ENCODE measurements around the gene RPP40.

- TF ChIP-seq BHLHE40 (IDR thresholded peaks at IDR 0.05; ENCODE audit: borderline replicate concordance) = no peak
- no peak for TF ChIP-seq CTBP1 (IDR thresholded peaks at IDR 0.05; ENCODE audit: borderline replicate concordance)
- no peak for TF ChIP-seq SP1 (IDR thresholded peaks at IDR 0.05)
- TF ChIP-seq ARNT (IDR thresholded peaks at IDR 0.05) = no peak
- no peak for TF ChIP-seq TARDBP (IDR thresholded peaks at IDR 0.05)
- no peak for TF ChIP-seq LEF1 (IDR thresholded peaks at IDR 0.05; ENCODE audit: borderline replicate concordance)
- TF ChIP-seq SUZ12 (IDR thresholded peaks at IDR 0.05) = no peak
Measured at GRCh38 chr6:4977468-4977867, 26.4 kb downstream of the RPP40 start.

All from HEK293T (cell line).